ENCODE results near the gene UBE2J1.

Gene UBE2J1

DNA sequence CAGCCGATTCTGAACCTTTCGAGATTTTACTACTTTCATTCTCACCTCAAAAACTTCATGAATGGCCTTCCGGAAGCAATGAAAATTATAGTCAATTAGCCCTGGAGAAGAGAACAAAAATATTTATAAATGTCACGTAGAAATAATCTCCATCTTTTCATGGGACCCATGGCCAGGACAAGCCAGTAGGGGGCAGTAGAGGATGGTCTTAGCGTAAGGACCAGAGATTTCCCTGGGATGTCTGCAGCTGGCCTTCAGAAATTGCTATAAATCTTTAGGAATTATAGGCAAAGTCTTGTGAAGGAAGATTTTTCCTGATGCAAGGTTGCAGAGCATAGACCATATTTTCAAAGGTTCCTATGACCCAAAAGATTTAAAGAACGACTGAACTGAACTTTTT is 15.6 kb upstream of the UBE2J1 start:
- DNase-seq (ENCODE audit: low read depth in 2 of 2) = peak in 1 of 2 donors; percentile 51

- DNase-seq (ENCODE audit: low read depth in 2 of 2) = no peak
These were observed 12.1 kb upstream of the UBE2J1 start for GRCh38 chr6:89364586-89364985.

GRCh38 chr6:89361171-89361570 is 8.6 kb upstream of the UBE2J1 start:
- no peak for DNase-seq (ENCODE audit: low read depth in 2 of 2)

DNA sequence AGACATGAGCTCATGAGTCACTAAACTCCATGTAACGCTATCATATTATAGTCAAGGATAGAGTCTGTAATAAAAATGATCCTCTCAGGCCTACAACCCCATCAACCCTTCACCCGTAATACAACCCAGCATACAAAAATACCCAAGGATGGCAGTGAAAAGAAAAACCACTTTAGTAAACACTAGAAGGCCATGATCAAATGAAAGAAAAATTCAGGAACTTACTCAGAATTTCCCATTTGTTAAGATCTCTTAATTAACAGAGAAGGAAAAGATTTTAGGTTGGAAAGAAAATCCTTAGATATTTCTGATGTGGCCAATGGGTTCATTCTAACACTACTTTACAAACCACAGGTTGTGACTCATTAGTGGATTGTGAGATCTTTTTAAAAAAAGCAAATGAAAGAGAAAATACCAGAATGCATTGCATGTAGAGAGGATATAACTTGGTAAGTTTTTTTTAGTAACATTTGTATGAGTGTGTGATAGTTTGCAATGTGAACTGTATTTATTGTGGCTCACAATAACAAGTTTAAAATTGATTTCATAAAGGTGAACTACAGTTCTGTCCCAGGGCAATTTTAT is 8.0 kb upstream of the UBE2J1 start:
- DNase-seq (ENCODE audit: low read depth in 2 of 2) = no peak

DNA sequence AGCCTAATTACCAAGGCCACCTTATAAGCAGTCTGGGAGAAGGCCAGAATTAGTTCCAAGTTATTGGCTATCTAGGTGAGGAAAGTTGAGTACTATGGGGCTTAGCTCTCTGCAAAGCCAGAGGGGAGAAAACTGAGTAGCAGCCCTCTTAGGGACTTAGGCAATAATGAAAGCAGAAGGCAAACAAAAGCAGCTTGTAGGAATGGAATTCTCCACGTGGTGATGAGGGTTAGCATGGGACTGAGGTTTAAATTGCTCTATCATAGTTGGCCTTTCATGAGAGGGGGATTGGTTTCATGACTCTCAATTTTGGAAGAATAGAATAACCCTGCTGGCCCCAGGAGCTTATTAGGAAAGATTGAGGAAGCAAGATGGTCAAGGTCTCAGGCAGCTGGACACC is 7.0 kb upstream of the UBE2J1 start:
- no peak for DNase-seq (ENCODE audit: low read depth in 2 of 2)

DNA sequence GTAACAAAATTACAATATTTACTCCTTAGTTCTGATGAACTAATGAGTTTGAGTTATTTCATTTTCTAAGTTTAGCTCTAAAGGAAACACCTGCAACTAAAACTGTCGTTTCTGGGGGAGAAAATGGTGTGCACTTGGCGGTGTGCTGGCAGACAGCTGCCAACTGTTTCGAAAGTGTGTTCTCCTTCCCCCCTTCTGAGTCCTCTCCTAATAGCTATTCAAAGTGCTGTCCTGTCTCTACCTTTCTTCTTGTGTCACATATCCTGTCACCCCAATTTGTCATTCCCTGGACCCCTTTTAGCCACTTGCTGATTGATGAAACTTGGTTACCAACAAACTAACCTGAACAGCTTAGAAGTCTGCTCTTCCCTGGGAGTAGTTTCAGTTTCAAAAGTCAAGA is 4.9 kb upstream of the UBE2J1 start:
- DNase-seq (ENCODE audit: low read depth in 2 of 2) = no peak

DNA sequence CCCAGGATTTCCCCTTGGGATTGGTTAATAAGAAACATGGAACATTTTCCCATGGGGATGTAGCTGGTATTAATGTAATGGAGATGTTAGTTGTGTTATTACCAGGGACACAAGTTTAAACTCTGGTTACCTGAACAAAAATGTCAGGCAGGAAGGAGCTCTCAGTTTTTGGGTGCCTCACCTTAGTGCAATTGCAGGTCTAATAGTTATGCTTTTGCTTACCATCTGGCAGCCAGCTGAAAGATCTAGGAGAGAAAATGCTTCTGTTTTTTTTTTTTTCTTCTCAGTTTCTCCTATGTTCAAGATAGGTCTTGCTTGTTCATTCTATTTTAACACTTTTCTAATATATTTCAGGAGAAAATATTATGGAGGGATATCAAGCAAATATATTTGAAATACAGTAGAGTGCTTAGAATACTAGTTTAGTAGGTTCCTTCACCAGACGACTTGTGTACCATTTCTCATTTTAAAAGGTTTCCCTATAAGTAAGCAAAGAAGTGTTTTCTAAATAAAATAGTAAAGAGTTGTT is 4.2 kb upstream of the UBE2J1 start:
- no peak for DNase-seq (ENCODE audit: low read depth in 2 of 2)

GRCh38 chr6:89355511-89356194 is 3.1 kb upstream of the UBE2J1 start:
- DNase-seq (ENCODE audit: low read depth in 2 of 2) = no peak

DNA sequence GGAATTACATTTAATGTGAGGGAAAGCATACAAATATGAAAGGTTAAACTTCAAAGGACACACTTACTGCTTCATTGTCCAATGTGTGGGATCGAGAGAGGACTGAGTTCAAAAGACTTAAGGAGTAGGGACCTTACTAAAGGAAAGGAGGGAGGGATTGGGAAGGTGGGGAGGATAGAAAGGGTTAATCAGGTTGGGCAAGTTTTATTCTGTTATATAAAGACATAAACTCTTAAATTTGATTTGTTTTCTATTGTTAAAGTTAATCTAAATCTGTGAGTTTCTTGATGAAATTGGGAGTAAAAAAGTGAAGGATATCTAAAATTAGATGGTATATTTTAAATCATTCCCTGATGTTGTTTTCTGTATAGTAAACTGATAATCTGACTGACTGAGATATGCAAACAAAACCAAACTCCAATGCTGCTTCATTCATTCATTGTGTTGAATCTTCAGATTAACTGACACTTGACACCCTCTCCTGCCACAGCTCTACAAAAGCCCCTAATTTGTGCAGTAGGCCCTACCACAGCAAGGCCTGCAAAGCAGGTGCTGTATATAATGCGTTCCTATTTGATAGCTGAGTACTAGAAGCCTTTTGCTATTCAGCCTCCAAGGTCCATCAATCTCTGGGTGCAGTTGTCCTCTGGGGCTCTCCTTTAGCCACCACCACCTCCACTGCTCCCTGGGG is 1.3 kb upstream of the UBE2J1 start:
- DNase-seq (ENCODE audit: low read depth in 2 of 2) = no peak

DNA sequence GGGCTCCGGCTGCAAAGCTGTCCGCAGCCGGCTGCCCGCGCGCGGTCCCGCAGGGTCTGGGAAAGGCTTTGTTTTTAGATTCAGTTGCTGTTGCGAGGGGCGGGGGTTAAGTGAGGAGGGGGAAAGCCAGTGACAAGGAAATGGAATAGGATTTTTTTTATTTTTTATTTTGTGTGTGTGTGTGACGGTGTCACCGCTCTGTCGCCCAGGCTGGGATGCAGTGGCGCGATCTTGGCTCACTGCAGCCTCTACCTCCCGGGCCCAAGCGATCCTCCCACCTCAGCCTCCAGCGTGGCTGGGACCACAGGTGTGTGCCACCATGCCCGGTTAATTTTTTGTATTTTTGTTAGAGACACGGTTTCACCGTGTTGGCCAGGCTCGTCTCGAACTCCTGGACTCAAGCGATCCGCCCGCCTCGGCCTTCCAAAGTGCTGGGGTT is 615 bp upstream of the UBE2J1 start:
- no peak for DNase-seq (ENCODE audit: low read depth in 2 of 2)

DNA sequence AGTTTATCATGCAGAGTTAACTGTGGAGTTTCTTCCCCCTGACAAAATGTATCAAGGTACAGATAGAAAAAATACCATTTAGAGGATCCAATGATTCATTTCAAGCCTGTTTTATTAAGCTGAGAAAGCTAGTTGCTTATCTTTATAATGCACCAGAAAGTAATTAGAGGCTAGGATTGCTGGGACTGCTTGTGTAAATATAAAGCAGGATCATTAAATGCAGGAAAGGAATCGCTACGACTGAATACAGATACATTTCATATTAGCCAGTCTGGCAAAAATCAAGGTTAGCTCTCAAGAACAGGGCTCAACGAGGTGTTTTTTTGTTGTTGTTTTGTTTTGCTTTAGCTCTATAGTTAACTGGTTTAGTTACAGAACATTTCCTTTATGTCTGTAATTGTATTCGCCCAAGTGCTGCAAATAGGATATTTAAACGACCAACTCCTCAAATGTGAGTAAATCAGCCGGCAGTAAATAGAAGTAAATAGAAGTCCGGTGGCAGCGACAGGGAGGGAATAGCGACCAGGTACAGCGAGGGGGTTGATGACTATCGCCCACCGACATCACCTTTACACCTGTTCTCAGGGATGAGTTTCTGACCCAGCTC is 748 bp downstream of the UBE2J1 start:
- no peak for DNase-seq (ENCODE audit: low read depth in 2 of 2)

DNA sequence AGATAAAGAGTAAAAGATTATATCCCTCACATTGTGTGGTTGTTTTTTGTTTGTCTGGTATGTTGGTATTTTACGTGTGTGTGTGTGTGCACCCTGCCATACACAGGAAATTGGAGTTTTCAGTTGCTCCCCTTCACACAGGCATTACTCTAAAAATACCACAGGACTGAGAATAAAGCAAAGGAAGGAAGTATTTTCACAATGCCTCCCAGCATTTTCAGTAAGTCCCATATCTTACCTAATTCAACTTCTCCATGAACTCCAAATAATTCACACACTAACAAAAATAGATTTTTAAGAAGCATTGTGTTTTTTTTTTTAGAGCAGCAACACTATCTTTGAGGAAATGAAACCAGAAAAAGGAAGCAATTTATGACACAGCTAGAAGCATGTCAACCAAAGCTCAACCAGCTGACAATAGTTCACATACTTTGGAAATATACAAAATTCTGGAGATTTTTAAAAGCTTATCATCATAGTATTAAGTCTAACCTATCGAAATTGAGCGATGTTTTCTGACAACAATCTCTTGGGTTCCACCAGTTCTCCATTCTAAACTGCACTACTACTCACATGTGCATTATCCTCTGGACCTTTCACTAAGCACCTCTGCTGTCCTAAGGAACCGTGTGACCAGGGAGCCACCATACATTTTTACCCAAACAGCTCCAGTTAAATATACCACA is 2.1 kb downstream of the UBE2J1 start:
- DNase-seq (ENCODE audit: low read depth in 2 of 2) = no peak

DNA sequence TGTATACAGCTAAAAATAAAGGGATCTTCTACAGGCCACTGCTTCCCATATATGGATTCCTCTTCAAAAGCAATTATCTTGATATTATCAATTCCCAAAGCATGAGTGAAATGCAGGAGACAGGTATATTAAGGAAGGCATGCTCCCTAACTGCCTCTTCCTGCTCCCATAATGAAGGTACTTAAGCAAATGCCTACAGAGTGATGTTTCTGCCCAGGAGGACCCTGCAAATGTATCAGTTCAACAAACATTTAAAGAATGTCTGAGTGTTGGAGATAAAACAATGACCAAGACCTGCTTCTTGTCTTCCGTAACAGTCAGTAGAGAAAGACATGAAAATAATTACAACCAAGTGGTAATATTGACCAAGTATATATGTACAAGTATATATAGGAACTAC is 4.2 kb downstream of the UBE2J1 start:
- DNase-seq (ENCODE audit: low read depth in 2 of 2) = no peak

DNA sequence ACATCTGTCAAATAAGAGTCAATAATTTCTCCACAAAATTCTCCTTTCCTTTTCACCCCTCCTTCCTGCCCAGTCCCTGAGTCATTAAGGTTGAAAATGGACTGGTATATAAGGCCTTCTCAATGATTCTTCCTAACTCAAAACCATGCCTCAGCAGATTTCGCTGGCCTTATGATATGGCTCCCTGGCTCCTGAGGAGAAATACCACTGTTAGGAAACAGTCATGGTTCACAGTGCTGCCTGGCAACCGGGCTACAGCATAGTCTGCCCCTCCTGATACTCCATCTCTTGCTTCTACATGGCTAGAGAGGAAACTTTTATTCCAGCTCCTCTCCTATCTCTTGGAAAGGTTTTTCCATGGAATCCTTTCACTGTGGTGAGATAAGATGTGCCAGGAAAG is 4.7 kb downstream of the UBE2J1 start:
- DNase-seq (ENCODE audit: low read depth in 2 of 2) = no peak

- no peak for DNase-seq (ENCODE audit: low read depth in 2 of 2)
These were observed 6.1 kb downstream of the UBE2J1 start for GRCh38 chr6:89346433-89346832.

GRCh38 chr6:89339565-89339964 is 13.0 kb downstream of the UBE2J1 start:
- DNase-seq (ENCODE audit: low read depth in 2 of 2) = no peak

DNA sequence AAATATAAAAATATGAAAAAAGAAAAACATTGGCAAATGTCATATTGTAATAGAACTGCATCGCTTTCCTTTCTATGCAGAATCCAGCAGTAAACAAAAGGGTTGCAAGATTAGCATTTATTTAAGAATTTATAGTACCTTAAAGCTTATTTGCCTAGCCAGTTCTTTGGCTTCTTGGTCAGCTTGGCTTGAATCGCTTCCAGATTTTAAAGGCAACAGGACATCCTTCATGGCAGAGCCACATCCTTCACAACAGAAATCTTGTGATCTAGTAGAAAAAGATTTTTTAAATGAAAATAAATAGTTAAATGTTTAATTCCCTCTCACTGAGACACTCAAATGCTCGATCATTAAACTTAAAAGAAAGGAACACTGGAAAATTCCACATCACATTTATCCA is 17.4 kb downstream of the UBE2J1 start:
- no peak for DNase-seq (ENCODE audit: low read depth in 2 of 2)

GRCh38 chr6:89330910-89331309 is 21.6 kb downstream of the UBE2J1 start:
- DNase-seq (ENCODE audit: low read depth in 2 of 2) = no peak

DNA sequence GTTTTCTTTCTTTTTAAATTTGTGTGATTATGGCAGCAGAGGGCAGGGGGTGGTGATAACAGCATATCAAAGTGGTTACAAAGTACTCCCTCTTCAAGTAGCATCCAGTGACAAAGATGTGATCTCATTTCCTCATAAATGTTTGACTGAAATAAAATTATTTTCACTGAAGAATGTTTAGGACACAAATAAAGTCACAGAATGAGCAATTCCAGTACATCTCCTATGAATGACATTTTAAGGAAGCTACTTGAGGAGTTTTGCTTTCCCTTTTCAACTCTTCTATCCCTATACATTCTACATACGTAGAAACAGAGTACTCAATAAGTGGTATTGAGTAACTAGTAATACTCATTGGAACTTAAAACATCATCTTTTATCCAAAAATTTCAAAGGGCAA is 23.5 kb downstream of the UBE2J1 start:
- DNase-seq (ENCODE audit: low read depth in 2 of 2) = no peak

GRCh38 chr6:89324304-89324703 is 28.2 kb downstream of the UBE2J1 start:
- DNase-seq (ENCODE audit: low read depth in 2 of 2) = no peak

- no peak for DNase-seq (ENCODE audit: low read depth in 2 of 2)
These were observed 29.0 kb downstream of the UBE2J1 start for GRCh38 chr6:89323511-89323971.

Data from stimulated activated CD8-positive, alpha-beta memory T cell treated with anti-CD3 and anti-CD28 coated beads, Interleukin-2, amount 100 ng/mL, for 48 hours (primary cell).